WTC11 (cell line): ENCODE measurements around the gene NFATC2. TPM values are rescaled to one million over a fixed set of nuclear protein-coding genes. Genes with fewer than 3 reads are reported as not detected.

Experiments used
- ATAC-seq: fragments of 200-7000 bp; cut with Tn5 transposase; 2 replicates; pipeline ENCODE4 v1.10.0; 2021; ENCODE audit warnings: mild to moderate bottlenecking, moderate library complexity
- CTCF ChIA-PET: fragments of 300-600 bp; sonication (Branson Sonifier 250); formaldehyde crosslinking; loops from one replicate; lab custom pipeline; 2021; ENCODE audit warnings: antibody characterized with exemption; lab: Charles Lee
- POLR2A ChIA-PET: fragments of 350-600 bp; sonication (Branson Sonifier 250); formaldehyde crosslinking; loops from one replicate; lab custom pipeline; 2021; ENCODE audit warnings: antibody characterized with exemption; lab: Charles Lee
- DNase-seq: peaks from one replicate; pipeline ENCODE4 v3.0.0; 2021; ENCODE audit warnings: low spot score
- H3K27ac Mint-ChIP-seq: 2 replicates; pipeline ENCODE4 v1.8.0; 2021; ENCODE audit warnings: mixed read lengths
- H3K27me3 Mint-ChIP-seq: 2 replicates; pipeline ENCODE4 v1.8.0; 2021; ENCODE audit warnings: low read depth, mild to moderate bottlenecking, moderate library complexity, mixed read lengths
- H3K36me3 Mint-ChIP-seq: 2 replicates; pipeline ENCODE4 v1.8.0; 2021; ENCODE audit warnings: mixed read lengths
- H3K4me1 Mint-ChIP-seq: 2 replicates; pipeline ENCODE4 v1.8.0; 2022; ENCODE audit warnings: mixed read lengths
- H3K4me3 Mint-ChIP-seq: 2 replicates; pipeline ENCODE4 v1.8.0; 2021; ENCODE audit warnings: mild to moderate bottlenecking, moderate library complexity, mixed read lengths
- H3K9me3 Mint-ChIP-seq: 2 replicates; pipeline ENCODE4 v1.8.0; 2021; ENCODE audit warnings: mixed read lengths
- EMX1 ChIP-seq: fragments of 250-450 bp; sonication (Bioruptor Pico); IDR thresholded peaks from 2 replicates; pipeline ENCODE4 v1.8.0; 2021; ENCODE audit warnings: mild to moderate bottlenecking
- ETV6 ChIP-seq: sonication (generic); formaldehyde crosslinking; IDR thresholded peaks from 2 replicates; pipeline ENCODE4 v1.8.1; 2022; ENCODE audit warnings: mild to moderate bottlenecking, missing genetic modification reagents
- FOXJ3 ChIP-seq: sonication (generic); formaldehyde crosslinking; IDR thresholded peaks from 2 replicates; pipeline ENCODE4 v1.9.0; 2021; ENCODE audit warnings: missing genetic modification reagents, mild to moderate bottlenecking, borderline replicate concordance
- FOXK1 ChIP-seq: sonication (generic); formaldehyde crosslinking; IDR thresholded peaks from 2 replicates; pipeline ENCODE4 v1.8.0; 2022; ENCODE audit warnings: mild to moderate bottlenecking, moderate library complexity, missing genetic modification reagents
- HMGA2 ChIP-seq: fragments of 250-450 bp; sonication (Bioruptor Pico); IDR thresholded peaks from 2 replicates; pipeline ENCODE4 v1.4.0; 2021; ENCODE audit warnings: mild to moderate bottlenecking, moderate library complexity
- JAZF1 ChIP-seq: fragments of 250-450 bp; sonication (Bioruptor Pico); IDR thresholded peaks from 2 replicates; pipeline ENCODE4 v1.9.0; 2021; ENCODE audit warnings: moderate library complexity, mild to moderate bottlenecking, inconsistent platforms
- MYBL2 ChIP-seq: sonication (generic); formaldehyde crosslinking; IDR thresholded peaks from 2 replicates; pipeline ENCODE4 v1.8.1; 2023; ENCODE audit warnings: mild to moderate bottlenecking, moderate library complexity, missing genetic modification reagents
- NR1H2 ChIP-seq: sonication (generic); formaldehyde crosslinking; IDR thresholded peaks from 2 replicates; pipeline ENCODE4 v1.9.0; 2021; ENCODE audit warnings: mild to moderate bottlenecking, moderate library complexity, missing genetic modification reagents
- RELA ChIP-seq: sonication (generic); formaldehyde crosslinking; IDR thresholded peaks from 2 replicates; pipeline ENCODE4 v1.8.1; 2022; ENCODE audit warnings: missing genetic modification reagents, mild to moderate bottlenecking, borderline replicate concordance
- SP1 ChIP-seq: sonication (generic); formaldehyde crosslinking; conservative IDR thresholded peaks from 2 replicates; pipeline ENCODE4 v1.8.1; 2022; ENCODE audit warnings: missing genetic modification reagents
- ZBTB21 ChIP-seq: sonication (generic); formaldehyde crosslinking; IDR thresholded peaks from 2 replicates; pipeline ENCODE4 v1.8.1; 2023; ENCODE audit warnings: mild to moderate bottlenecking, missing genetic modification reagents, borderline replicate concordance
- total RNA-seq: library from RNA; stranded (reverse); gene quantifications from 3 replicates; pipeline ENCODE4 v1.2.3, GENCODE V29; 2021
- TF ChIP-seq, protein P1 (sequence below): fragments of 200-600 bp; IDR thresholded peaks from 2 replicates; pipeline ENCODE4 v1.8.0; 2022; ENCODE audit warnings: antibody characterized with exemption
- TF ChIP-seq, protein P2 (sequence below): sonication (generic); formaldehyde crosslinking; IDR thresholded peaks from 2 replicates; pipeline ENCODE4 v1.8.1; 2022; ENCODE audit warnings: mild to moderate bottlenecking, moderate library complexity, missing genetic modification reagents
- TF ChIP-seq, protein P3 (sequence below): sonication (generic); formaldehyde crosslinking; IDR thresholded peaks from 2 replicates; pipeline ENCODE4 v1.8.1; 2023; ENCODE audit warnings: mild to moderate bottlenecking, missing genetic modification reagents, moderate library complexity
- TF ChIP-seq, protein P4 (sequence below): sonication (generic); formaldehyde crosslinking; IDR thresholded peaks from 2 replicates; pipeline ENCODE4 v1.8.0; 2023; ENCODE audit warnings: mild to moderate bottlenecking, missing genetic modification reagents
- TF ChIP-seq, protein P5 (sequence below): sonication (generic); formaldehyde crosslinking; IDR thresholded peaks from 2 replicates; pipeline ENCODE4 v1.8.0; 2022; ENCODE audit warnings: mild to moderate bottlenecking, missing genetic modification reagents

Gene NFATC2
- total RNA-seq, 1 experiment from 2014 or later: 1.7 TPM

DNA sequence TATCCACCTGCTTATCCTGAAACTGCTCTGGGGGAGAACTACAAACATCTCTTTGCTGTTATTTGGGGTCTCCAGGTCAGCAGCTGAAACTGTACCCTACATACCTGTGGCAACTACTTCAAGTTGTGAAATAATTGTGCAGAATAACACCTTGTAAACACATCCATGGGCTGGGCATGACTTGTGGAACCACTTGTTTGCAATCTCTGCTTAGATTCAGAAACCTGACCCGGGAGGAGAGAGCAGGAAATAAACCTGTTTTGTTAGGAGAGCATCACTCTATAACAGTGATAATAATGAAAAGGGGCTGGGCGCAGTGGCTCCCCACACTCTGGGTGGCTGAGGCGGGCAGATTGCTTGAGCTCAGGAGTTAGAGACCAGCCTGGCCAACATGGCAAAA lies 183.1 kb downstream of the NFATC2 start (continued):
- TF ChIP-seq ETV6 (CRISPR knock-in tag) (no peak), SP1 (no peak), HMGA2 (CRISPR knock-in tag) (no peak), ZBTB21 (CRISPR knock-in tag) (no peak), MYBL2 (no peak)
- TF ChIP-seq, protein P1, sequence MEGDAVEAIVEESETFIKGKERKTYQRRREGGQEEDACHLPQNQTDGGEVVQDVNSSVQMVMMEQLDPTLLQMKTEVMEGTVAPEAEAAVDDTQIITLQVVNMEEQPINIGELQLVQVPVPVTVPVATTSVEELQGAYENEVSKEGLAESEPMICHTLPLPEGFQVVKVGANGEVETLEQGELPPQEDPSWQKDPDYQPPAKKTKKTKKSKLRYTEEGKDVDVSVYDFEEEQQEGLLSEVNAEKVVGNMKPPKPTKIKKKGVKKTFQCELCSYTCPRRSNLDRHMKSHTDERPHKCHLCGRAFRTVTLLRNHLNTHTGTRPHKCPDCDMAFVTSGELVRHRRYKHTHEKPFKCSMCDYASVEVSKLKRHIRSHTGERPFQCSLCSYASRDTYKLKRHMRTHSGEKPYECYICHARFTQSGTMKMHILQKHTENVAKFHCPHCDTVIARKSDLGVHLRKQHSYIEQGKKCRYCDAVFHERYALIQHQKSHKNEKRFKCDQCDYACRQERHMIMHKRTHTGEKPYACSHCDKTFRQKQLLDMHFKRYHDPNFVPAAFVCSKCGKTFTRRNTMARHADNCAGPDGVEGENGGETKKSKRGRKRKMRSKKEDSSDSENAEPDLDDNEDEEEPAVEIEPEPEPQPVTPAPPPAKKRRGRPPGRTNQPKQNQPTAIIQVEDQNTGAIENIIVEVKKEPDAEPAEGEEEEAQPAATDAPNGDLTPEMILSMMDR: no peak
- TF ChIP-seq, protein P2, sequence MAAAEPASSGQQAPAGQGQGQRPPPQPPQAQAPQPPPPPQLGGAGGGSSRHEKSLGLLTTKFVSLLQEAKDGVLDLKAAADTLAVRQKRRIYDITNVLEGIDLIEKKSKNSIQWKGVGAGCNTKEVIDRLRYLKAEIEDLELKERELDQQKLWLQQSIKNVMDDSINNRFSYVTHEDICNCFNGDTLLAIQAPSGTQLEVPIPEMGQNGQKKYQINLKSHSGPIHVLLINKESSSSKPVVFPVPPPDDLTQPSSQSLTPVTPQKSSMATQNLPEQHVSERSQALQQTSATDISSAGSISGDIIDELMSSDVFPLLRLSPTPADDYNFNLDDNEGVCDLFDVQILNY (CRISPR knock-in tag): no peak
- TF ChIP-seq, protein P3, sequence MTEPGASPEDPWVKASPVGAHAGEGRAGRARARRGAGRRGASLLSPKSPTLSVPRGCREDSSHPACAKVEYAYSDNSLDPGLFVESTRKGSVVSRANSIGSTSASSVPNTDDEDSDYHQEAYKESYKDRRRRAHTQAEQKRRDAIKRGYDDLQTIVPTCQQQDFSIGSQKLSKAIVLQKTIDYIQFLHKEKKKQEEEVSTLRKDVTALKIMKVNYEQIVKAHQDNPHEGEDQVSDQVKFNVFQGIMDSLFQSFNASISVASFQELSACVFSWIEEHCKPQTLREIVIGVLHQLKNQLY (CRISPR knock-in tag): no peak
- TF ChIP-seq, protein P4, sequence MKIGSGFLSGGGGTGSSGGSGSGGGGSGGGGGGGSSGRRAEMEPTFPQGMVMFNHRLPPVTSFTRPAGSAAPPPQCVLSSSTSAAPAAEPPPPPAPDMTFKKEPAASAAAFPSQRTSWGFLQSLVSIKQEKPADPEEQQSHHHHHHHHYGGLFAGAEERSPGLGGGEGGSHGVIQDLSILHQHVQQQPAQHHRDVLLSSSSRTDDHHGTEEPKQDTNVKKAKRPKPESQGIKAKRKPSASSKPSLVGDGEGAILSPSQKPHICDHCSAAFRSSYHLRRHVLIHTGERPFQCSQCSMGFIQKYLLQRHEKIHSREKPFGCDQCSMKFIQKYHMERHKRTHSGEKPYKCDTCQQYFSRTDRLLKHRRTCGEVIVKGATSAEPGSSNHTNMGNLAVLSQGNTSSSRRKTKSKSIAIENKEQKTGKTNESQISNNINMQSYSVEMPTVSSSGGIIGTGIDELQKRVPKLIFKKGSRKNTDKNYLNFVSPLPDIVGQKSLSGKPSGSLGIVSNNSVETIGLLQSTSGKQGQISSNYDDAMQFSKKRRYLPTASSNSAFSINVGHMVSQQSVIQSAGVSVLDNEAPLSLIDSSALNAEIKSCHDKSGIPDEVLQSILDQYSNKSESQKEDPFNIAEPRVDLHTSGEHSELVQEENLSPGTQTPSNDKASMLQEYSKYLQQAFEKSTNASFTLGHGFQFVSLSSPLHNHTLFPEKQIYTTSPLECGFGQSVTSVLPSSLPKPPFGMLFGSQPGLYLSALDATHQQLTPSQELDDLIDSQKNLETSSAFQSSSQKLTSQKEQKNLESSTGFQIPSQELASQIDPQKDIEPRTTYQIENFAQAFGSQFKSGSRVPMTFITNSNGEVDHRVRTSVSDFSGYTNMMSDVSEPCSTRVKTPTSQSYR (CRISPR knock-in tag): no peak
- TF ChIP-seq, protein P5, sequence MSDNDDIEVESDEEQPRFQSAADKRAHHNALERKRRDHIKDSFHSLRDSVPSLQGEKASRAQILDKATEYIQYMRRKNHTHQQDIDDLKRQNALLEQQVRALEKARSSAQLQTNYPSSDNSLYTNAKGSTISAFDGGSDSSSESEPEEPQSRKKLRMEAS: no peak

DNA sequence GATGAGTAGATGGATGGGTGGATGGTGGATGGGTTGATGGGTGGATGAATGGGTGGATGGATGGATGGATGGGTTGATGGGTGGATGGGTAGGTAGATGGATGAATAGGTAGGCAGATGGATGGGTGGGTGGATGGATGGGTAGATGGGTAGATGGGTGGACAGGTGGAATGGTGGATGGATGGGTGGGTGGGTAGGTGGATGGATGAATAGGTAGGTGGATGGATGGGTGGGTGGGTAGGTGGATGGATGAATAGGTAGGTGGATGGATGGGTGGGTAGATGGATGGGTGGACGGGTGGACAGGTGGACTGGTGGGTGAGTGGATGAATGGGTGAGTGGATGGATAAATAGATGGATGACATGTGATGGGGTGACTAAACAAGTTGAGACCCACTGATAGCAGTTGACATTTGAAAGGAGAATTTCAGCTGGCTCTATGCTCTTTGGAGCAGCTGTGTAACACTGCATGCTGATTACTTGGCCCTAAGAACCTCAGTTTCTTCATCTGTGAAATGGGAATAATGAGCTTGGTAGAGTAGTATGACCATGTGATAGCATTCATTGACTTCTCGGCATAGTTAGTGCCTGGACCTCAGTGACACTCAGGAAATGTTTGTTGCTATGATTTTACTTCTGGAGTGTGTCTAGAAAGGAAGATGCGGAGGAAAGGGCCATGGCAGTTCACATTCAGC lies 184.3 kb downstream of the NFATC2 start:
- DNase-seq (no peak), ATAC-seq (no peak)
- Mint-ChIP-seq H3K4me1 (no peaks in the 10 kb centered on the region), H3K27me3 (peaks cover 6% of the 10 kb centered on the region), H3K27ac (no peak overlapping the region), H3K9me3 (peaks cover 10% of the 10 kb centered on the region), H3K4me3 (no peak overlapping the region), H3K36me3 (no peaks in the 10 kb centered on the region; the same call in 1 of the 2 replicates)
- TF ChIP-seq RELA (CRISPR knock-in tag) (no peak), JAZF1 (CRISPR knock-in tag) (no peak), FOXJ3 (CRISPR knock-in tag) (no peak), FOXK1 (CRISPR knock-in tag) (no peak), EMX1 (CRISPR knock-in tag) (no peak)
- CTCF ChIA-PET: interaction anchor here (2.6 kb wide), 1 partner anchor 371 kb away, joined by 11 read pairs; no protein-coding TSS in a partner anchor
- POLR2A ChIA-PET: no interaction called here

DNA sequence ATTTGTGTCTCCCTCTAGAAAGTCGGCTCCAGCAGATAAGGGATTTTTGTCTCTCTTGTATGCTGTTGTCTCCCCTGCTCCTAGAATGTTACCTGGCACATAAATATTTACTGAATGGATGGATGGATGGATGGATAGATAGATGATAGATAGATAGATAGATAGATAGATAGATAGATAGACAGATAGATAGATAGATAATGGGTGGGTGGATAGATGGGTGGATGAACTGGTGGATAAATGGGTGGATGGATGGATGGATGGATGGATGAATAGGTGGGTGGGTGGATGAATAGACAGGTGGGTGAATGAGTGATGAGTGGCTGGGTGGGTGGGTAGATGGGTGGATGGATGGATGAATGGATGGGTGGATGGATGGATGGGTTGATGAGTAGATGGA lies 185.0 kb downstream of the NFATC2 start:
- no peak for DNase-seq
- no peak for ATAC-seq
- Mint-ChIP-seq H3K4me3 (no peak overlapping the region), H3K27ac (no peak overlapping the region), H3K36me3 (no peaks in the 10 kb centered on the region), H3K4me1 (no peaks in the 10 kb centered on the region), H3K9me3 (peaks cover 5% of the 10 kb centered on the region; the same call in 1 of the 2 replicates), H3K27me3 (peaks cover 3% of the 10 kb centered on the region; the same call in 1 of the 2 replicates)
- TF ChIP-seq NR1H2 (CRISPR knock-in tag): no peak
- ChIA-PET CTCF (no interaction called here), POLR2A (no interaction called here)
